RWPE1 (cell line): Measurements from ENCODE around the gene TMC1.
A peak's percentile ranks its signal among the peaks of the same experiment; 100 is the strongest.

Source experiments
- CTCF ChIA-PET: fragments of 350-600 bp; sonication (Branson Sonifier 250); formaldehyde crosslinking; extraction: SDS; loops from one replicate; lab custom pipeline; 2021; lab: Yijun Ruan, JAX
- POLR2A ChIA-PET: fragments of 400-600 bp; formaldehyde crosslinking; extraction: SDS; loops from one replicate; lab custom pipeline; 2020; ENCODE audit warnings: antibody characterized with exemption; ENCODE audit not compliant: low non-redundant PET; lab: Yijun Ruan, JAX
- DNase-seq: peaks from one replicate; pipeline ENCODE4 v3.0.0; 2012; ENCODE audit warnings: low spot score
- H3K27ac ChIP-seq: fragments of 450-650 bp; 2 replicates; pipeline ENCODE4 v1.5.1; 2017
- CTCF ChIP-seq: fragments of 450-650 bp; conservative IDR thresholded peaks from 2 replicates; pipeline ENCODE4 v1.5.1; 2017; ENCODE audit warnings: low read depth, mild to moderate bottlenecking

TMC1 gene

GRCh38 chr9:72863456-72864094 lies 342.2 kb downstream of the TMC1 start:
- POLR2A ChIA-PET, result no interaction called here
- H3K27ac ChIP-seq, result no peak overlapping the region
- TF ChIP-seq CTCF, result no peak
- CTCF ChIA-PET, result interaction anchor here (0.7 kb wide), 1 partner anchor 973 kb away, joined by 4 read pairs; no protein-coding TSS in a partner anchor
- DNase-seq, result no peak

DNA sequence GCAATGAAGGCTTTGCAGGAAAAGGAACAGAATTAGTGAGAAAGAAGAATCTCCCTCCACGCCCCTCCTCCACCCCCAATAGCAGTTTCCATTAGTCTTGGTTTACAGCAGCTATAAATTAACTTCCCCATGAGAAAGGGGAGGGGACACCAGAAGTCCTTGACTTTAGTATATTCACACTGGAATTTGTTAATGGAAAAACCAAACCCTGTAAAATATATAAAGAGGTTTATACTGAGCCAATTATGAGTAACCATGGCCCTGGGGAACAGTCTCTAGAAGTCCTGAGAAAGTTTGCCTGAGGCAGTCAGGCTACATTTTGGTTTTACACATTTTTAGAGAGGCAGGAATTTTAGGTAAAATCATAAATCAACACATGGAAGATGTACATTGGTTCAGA lies 342.9 kb downstream of the TMC1 start:
- TF ChIP-seq CTCF, result no peak
- no peak overlapping the region for H3K27ac ChIP-seq
- CTCF ChIA-PET, result no interaction called here
- no peak for DNase-seq
- POLR2A ChIA-PET, result no interaction called here

GRCh38 chr9:72871685-72872084 lies 350.3 kb downstream of the TMC1 start:
- ChIA-PET CTCF (interaction anchor here (0.5 to 3.2 kb wide), 18 partner anchors 10 to 1732 kb away, joined by 3 to 64 read pairs (median 4); no protein-coding TSS in a partner anchor), POLR2A (no interaction called here)
- peak; percentile 48 for TF ChIP-seq CTCF
- DNase-seq, result peak; percentile 41
- H3K27ac ChIP-seq, result no peak overlapping the region

DNA sequence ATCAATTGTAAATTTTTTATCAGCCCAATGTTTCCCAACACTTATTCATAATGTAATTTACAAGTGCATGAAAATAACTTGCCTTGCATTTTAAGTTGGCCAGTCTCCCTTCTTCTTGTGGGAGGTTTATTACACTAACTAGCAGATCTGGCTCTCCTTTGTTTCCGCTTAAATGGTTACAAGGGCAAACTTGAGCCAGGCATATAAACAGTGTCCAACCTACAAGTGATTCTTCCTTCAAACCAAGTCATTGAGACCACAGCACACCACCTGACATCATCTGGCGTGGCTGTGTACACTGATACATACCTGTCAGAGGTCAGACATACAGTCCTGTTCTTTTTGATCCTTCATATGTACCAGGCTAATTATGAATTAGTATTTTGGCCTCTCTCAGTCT lies 351.3 kb downstream of the TMC1 start:
- ChIA-PET CTCF (interaction anchor here (1.1 to 3.2 kb wide), 3 partner anchors 142 to 209 kb away, joined by 3 to 64 read pairs (median 4); no protein-coding TSS in a partner anchor), POLR2A (no interaction called here)
- H3K27ac ChIP-seq, result no peak overlapping the region
- DNase-seq, result no peak
- TF ChIP-seq CTCF, result no peak

GRCh38 chr9:72873456-72873855 lies 352.0 kb downstream of the TMC1 start:
- H3K27ac ChIP-seq, result no peak overlapping the region
- TF ChIP-seq CTCF, result no peak
- POLR2A ChIA-PET, result no interaction called here
- CTCF ChIA-PET, result interaction anchor here (1.5 to 3.2 kb wide), 2 partner anchors 149 to 208 kb away, joined by 4 to 64 read pairs; no protein-coding TSS in a partner anchor
- DNase-seq, result no peak

DNA sequence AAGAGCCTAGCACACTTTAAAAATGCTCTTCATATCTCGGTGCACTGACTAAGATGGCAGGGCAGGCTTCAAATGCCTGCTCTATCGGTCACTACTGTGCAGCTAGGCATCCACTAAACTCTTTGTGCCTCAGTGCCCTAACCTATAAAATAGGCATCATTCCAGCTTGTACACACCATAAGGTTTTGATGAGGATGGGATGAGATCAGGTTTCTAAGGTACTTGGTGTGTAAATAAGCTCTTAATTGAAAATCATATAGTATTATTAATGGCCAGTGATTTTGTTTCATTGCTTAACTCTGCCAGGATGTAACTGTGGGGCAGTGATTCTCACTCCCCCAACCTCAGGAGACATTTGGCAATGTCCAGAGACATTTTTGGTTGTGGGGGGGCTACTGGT lies 352.9 kb downstream of the TMC1 start:
- no peak overlapping the region for H3K27ac ChIP-seq
- no peak for DNase-seq
- CTCF ChIA-PET, result interaction anchor here (0.6 kb wide), 1 partner anchor 1042 kb away, joined by 5 read pairs; no protein-coding TSS in a partner anchor
- POLR2A ChIA-PET, result no interaction called here
- no peak for TF ChIP-seq CTCF
